ENCODE results near the gene EPHA6. TPM values are rescaled to one million over a fixed set of nuclear protein-coding genes. Genes with fewer than 3 reads are reported as not detected.

Gene EPHA6
- total and polyA plus RNA-seq, 2 donors (not counting 1 experiment from before 2014, with no cell fraction given): not detected

- H3K4me1 ChIP-seq (ENCODE audit: control insufficient read depth in 2 of 2, insufficient read depth in 2 of 2, low read length in 2 of 2): no peaks in the 10 kb centered on the region
- no peak for DNase-seq
- intact Hi-C loops (cut with micrococcal nuclease): no loop called here
- H3K4me3 ChIP-seq (ENCODE audit: control extremely low read depth in 1 of 5, extremely low read depth in 1 of 5, insufficient read depth in 1 of 5, low read depth in 2 of 5, low read length in 4 of 5): no peak overlapping the region
- H2AFZ ChIP-seq (ENCODE audit: insufficient read depth, low read depth, low read length, poor library complexity, severe bottlenecking): no peak overlapping the region
- POLR2A ChIA-PET: no interaction called here
- Mint-ChIP-seq H3K4me3 (no peak overlapping the region), H3K4me1 (no peaks in the 10 kb centered on the region), H3K27ac (no peak overlapping the region), H3K27me3 (no peaks in the 10 kb centered on the region), H3K9me3 (ENCODE audit: insufficient read depth) (no peaks in the 10 kb centered on the region)
- H3K4me2 ChIP-seq (replicated peaks; ENCODE audit: low read depth, low read length, poor library complexity, severe bottlenecking): no peak overlapping the region
- H3K27me3 ChIP-seq (replicated peaks in 1 of 4; ENCODE audit: control extremely low read depth in 1 of 4, control insufficient read depth in 3 of 4, insufficient read depth in 4 of 4, low read length in 3 of 4): no peaks in the 10 kb centered on the region
- no peak for ATAC-seq (ENCODE audit: low read depth)
- H3K9ac ChIP-seq (ENCODE audit: low read length): no peak overlapping the region
- CTCF ChIA-PET: no interaction called here
- TF ChIP-seq EZH2 (IDR thresholded peaks at IDR 0.05; ENCODE audit: borderline replicate concordance, insufficient read depth, low read depth, low read length, poor library complexity, severe bottlenecking): no peak
- no peak for TF ChIP-seq CTCF (IDR thresholded peaks at IDR 0.05)
- H3K36me3 ChIP-seq (replicated peaks in 1 of 2; ENCODE audit: control extremely low read depth in 1 of 2, control insufficient read depth in 1 of 2, extremely low read depth in 1 of 2, insufficient read depth in 2 of 2, low read length in 1 of 2): no peaks in the 10 kb centered on the region
- no CpG with 5 or more reads among the region's 1 CpG for WGBS (ENCODE audit: insufficient coverage)
- no peak overlapping the region for H3K27ac ChIP-seq (ENCODE audit: low read length in 2 of 2)
- no peaks in the 10 kb centered on the region for H4K20me1 ChIP-seq (ENCODE audit: control insufficient read depth, insufficient read depth, low read length, poor library complexity, severe bottlenecking)
- H3K79me2 ChIP-seq (ENCODE audit: control insufficient read depth, insufficient read depth, low read length): no peaks in the 10 kb centered on the region
- H3K9me3 ChIP-seq (ENCODE audit: control extremely low read depth in 1 of 3, control insufficient read depth in 2 of 3, insufficient read depth in 1 of 3, low read length in 2 of 3): no peaks in the 10 kb centered on the region
Measured at GRCh38 chr3:97636465-97636864, 822.1 kb downstream of the EPHA6 start.

- Mint-ChIP-seq H3K9me3 (ENCODE audit: insufficient read depth) (no peaks in the 10 kb centered on the region), H3K27ac (no peak overlapping the region), H3K4me3 (no peak overlapping the region), H3K4me1 (no peaks in the 10 kb centered on the region), H3K27me3 (no peaks in the 10 kb centered on the region)
- Histone ChIP-seq H3K9me3 (ENCODE audit: control extremely low read depth in 1 of 3, control insufficient read depth in 2 of 3, insufficient read depth in 1 of 3, low read length in 2 of 3) (no peaks in the 10 kb centered on the region), H3K4me1 (ENCODE audit: control insufficient read depth in 2 of 2, insufficient read depth in 2 of 2, low read length in 2 of 2) (no peaks in the 10 kb centered on the region), H2AFZ (ENCODE audit: insufficient read depth, low read depth, low read length, poor library complexity, severe bottlenecking) (no peak overlapping the region), H3K27ac (ENCODE audit: low read length in 2 of 2) (no peak overlapping the region), H4K20me1 (ENCODE audit: control insufficient read depth, insufficient read depth, low read length, poor library complexity, severe bottlenecking) (no peaks in the 10 kb centered on the region), H3K79me2 (ENCODE audit: control insufficient read depth, insufficient read depth, low read length) (no peaks in the 10 kb centered on the region), H3K4me3 (ENCODE audit: control extremely low read depth in 1 of 5, extremely low read depth in 1 of 5, insufficient read depth in 1 of 5, low read depth in 2 of 5, low read length in 4 of 5) (no peak overlapping the region), H3K4me2 (replicated peaks; ENCODE audit: low read depth, low read length, poor library complexity, severe bottlenecking) (no peak overlapping the region), H3K9ac (ENCODE audit: low read length) (no peak overlapping the region), H3K27me3 (replicated peaks in 1 of 4; ENCODE audit: control extremely low read depth in 1 of 4, control insufficient read depth in 3 of 4, insufficient read depth in 4 of 4, low read length in 3 of 4) (no peaks in the 10 kb centered on the region), H3K36me3 (replicated peaks in 1 of 2; ENCODE audit: control extremely low read depth in 1 of 2, control insufficient read depth in 1 of 2, extremely low read depth in 1 of 2, insufficient read depth in 2 of 2, low read length in 1 of 2) (no peaks in the 10 kb centered on the region)
- CTCF ChIA-PET: no interaction called here
- POLR2A ChIA-PET: no interaction called here
- ATAC-seq (ENCODE audit: low read depth) (no peak), DNase-seq (no peak)
- 80% methylated on average over 1 of the region's 1 CpG for WGBS (ENCODE audit: insufficient coverage)
- intact Hi-C loops (cut with micrococcal nuclease): no loop called here
- TF ChIP-seq CTCF (IDR thresholded peaks at IDR 0.05) (no peak), EZH2 (IDR thresholded peaks at IDR 0.05; ENCODE audit: borderline replicate concordance, insufficient read depth, low read depth, low read length, poor library complexity, severe bottlenecking) (no peak)
Measured at GRCh38 chr3:97646932-97647331, 832.5 kb downstream of the EPHA6 start.

Measured in B cell (primary cell).